Fibroblast of lung (primary cell): ENCODE results near the gene PRDM7.

Experiments
- CTCF ChIP-seq, 2 donors: IDR thresholded peaks in 1 of 2; conservative IDR thresholded peaks in 1 of 2; 1 replicate in 1 of 2; 2 replicates in 1 of 2; pipeline ENCODE4 v1.5.1; 2011 to 2012; ENCODE audit warnings: low read length in 2 of 2, control low read depth in 1 of 2, inconsistent platforms in 1 of 2, low read depth in 1 of 2, mild to moderate bottlenecking in 1 of 2
- EZH2 ChIP-seq: IDR thresholded peaks from 2 replicates; pipeline ENCODE4 v1.5.1; 2012; ENCODE audit warnings: low read length, control low read depth, mild to moderate bottlenecking; ENCODE audit errors: missing control alignments

- TF ChIP-seq CTCF (conservative IDR thresholded peaks at IDR 0.05 in 1 of 2, IDR thresholded peaks at IDR 0.05 in 1 of 2; ENCODE audit: low read depth in 1 of 2, low read length in 2 of 2) (no peak), EZH2 (no peak)
These were observed 60.7 kb downstream of the PRDM7 start for GRCh38 chr16:90016339-90016950.
